HUES6 (cell line): ENCODE measurements around the gene STOX1.
A peak's percentile ranks its signal among the peaks of the same experiment; 100 is the strongest.
"Not testable (repeated sequence)": the region's sequence is repeated elsewhere in the genome, so short reads cannot be mapped to it uniquely, and the experiment has no call there.

Source experiments
- H3K27ac ChIP-seq: 2 replicates; pipeline ENCODE4 v1.7.0; 2013; ENCODE audit warnings: low read depth, mild to moderate bottlenecking, low read length, inconsistent platforms
- H3K27me3 ChIP-seq: 2 replicates; pipeline ENCODE4 v1.6.1; 2013; ENCODE audit warnings: low read length; ENCODE audit not compliant: control insufficient read depth, insufficient read depth
- H3K36me3 ChIP-seq: 2 replicates; pipeline ENCODE4 v1.6.1; 2013; ENCODE audit warnings: low read length; ENCODE audit not compliant: control insufficient read depth, insufficient read depth
- H3K4me1 ChIP-seq: 2 replicates; pipeline ENCODE4 v1.6.1; 2013; ENCODE audit warnings: low read length; ENCODE audit not compliant: control insufficient read depth, insufficient read depth
- H3K4me3 ChIP-seq: 2 replicates; pipeline ENCODE4 v1.5.1; 2013; ENCODE audit warnings: low read depth, low read length
- H3K9ac ChIP-seq: one replicate; pipeline ENCODE4 v1.6.1; 2013; ENCODE audit warnings: mild to moderate bottlenecking, low read length
- H3K9me3 ChIP-seq: 2 replicates; pipeline ENCODE4 v1.6.1; 2013; ENCODE audit warnings: low read depth, low read length; ENCODE audit not compliant: control insufficient read depth, insufficient read depth

Gene STOX1

GRCh38 chr10:68879628-68880027 is 52.3 kb downstream of the STOX1 start:
- no peak overlapping the region for H3K27ac ChIP-seq
- H3K27me3 ChIP-seq = no peaks in the 10 kb centered on the region
- H3K36me3 ChIP-seq = no peaks in the 10 kb centered on the region
- no peak overlapping the region for H3K4me3 ChIP-seq
- H3K9ac ChIP-seq = no peak overlapping the region
- peaks cover 39% of the 10 kb centered on the region for H3K4me1 ChIP-seq
- H3K9me3 ChIP-seq = no peaks in the 10 kb centered on the region

DNA sequence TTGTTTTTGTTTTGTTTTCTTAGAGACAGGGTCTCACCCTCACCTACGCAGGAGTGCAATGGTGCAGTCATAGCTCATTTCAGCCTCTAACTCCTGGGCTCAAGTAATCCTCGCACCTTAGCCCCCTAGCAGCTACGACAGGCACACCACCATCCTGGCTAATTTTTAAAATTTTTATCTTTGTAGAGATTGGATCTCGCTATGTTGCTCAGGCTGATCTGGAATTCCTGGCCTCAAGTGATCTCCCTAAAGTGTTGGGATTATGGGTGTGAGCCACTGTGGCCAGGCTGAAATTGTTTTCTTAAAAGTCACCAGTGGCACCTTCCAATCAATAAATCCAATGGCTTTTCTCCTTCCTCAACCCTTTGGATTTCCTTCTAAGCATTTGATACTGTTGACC is 52.9 kb downstream of the STOX1 start:
- Histone ChIP-seq H3K36me3 (no peaks in the 10 kb centered on the region), H3K9ac (no peak overlapping the region), H3K9me3 (no peaks in the 10 kb centered on the region), H3K27ac (no peak overlapping the region), H3K4me1 (peaks cover 37% of the 10 kb centered on the region), H3K27me3 (no peaks in the 10 kb centered on the region), H3K4me3 (no peak overlapping the region)

DNA sequence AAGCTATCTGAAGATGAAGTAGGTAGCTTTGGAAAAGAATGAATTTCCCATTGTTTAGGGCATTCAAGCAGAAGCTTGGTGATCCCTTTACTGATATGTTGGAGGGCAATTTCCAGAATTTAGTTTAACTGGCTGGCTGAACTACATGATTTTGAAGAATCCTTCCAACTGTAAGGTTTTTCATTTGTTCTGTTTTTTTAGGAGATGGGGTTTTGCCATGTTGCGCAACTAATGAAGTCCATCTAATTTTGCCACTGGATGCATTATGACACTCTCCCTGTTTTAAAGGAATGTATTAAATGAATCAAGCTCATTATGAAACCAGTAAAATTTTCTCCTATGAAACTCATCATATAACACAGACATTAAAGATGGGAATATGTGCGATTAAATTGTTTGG is 67.7 kb downstream of the STOX1 start:
- Histone ChIP-seq H3K4me1 (peaks cover 3% of the 10 kb centered on the region), H3K9ac (no peak overlapping the region), H3K36me3 (no peaks in the 10 kb centered on the region), H3K27ac (no peak overlapping the region), H3K9me3 (no peaks in the 10 kb centered on the region), H3K4me3 (no peak overlapping the region), H3K27me3 (no peaks in the 10 kb centered on the region)

- H3K27ac ChIP-seq = no peak overlapping the region
- H3K36me3 ChIP-seq = 0 out of 2 replicates have a peak, but pooled peaks cover under 1% of the 10 kb centered on the region
- H3K4me1 ChIP-seq = peaks cover 12% of the 10 kb centered on the region
- H3K9me3 ChIP-seq = no peaks in the 10 kb centered on the region
- no peaks in the 10 kb centered on the region for H3K27me3 ChIP-seq
- no peak overlapping the region for H3K4me3 ChIP-seq
- no peak overlapping the region for H3K9ac ChIP-seq
Observed at GRCh38 chr10:68897336-68897741, 70.0 kb downstream of the STOX1 start.

- no peaks in the 10 kb centered on the region for H3K9me3 ChIP-seq
- 0 out of 2 replicates have a peak, but pooled peaks cover 5% of the 10 kb centered on the region for H3K36me3 ChIP-seq
- no peak overlapping the region for H3K27ac ChIP-seq
- no peaks in the 10 kb centered on the region for H3K27me3 ChIP-seq
- H3K4me1 ChIP-seq = peaks cover 15% of the 10 kb centered on the region
- H3K4me3 ChIP-seq = no peak overlapping the region
- H3K9ac ChIP-seq = no peak overlapping the region
Observed at GRCh38 chr10:68899186-68899745, 71.9 kb downstream of the STOX1 start.

GRCh38 chr10:68900427-68901104 is 73.2 kb downstream of the STOX1 start:
- Histone ChIP-seq H3K27ac (peak overlapping the region; percentile 99), H3K36me3 (peaks cover 9% of the 10 kb centered on the region; the same call in 1 of the 2 replicates), H3K9ac (peak overlapping the region; percentile 93), H3K4me3 (peak overlapping the region; percentile 94), H3K9me3 (no peaks in the 10 kb centered on the region), H3K4me1 (peaks cover 15% of the 10 kb centered on the region), H3K27me3 (no peaks in the 10 kb centered on the region)

DNA sequence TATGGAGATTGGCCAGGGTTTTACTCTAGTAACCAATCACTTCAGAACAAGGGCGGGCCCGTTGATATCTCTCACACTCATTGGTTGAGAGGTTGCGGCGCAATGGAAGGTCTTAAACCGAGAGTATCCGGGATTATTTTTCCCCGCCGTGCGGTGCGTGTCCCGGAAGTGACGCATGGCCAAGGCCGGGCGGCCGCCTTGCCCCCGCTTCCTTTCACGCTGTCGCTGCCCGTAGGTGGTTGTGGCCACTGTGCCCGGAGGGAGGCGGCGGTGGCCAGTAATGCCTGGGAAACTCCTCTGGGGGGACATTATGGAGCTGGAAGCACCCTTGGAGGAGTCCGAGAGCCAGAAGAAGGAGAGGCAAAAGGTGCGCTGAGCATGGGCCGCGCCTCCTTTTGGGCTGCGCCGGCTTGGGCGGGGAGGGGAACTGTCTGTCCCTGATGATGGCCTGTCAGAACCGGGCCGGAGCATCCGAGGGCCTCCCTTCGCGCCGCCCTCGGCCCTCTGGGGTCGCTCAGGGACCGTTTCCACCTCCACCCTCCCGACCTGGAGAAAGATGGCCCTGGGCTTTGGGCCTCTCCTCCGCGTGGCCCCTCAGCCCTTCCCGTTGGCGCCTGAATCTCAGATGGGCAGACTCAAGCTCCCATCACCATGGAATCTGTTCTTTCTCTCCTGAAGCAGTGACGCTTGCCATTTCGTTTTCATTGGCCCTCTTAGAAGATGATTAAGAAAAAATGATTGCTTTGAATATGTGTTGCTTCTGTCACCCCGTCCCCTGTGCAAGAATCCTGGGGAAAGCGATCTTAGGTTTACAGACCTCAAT is 74.0 kb downstream of the STOX1 start, which contains the start of gene DDX50:
Gene DDX50, plus strand, starts transcription at position 211 of the 823 bp plus-strand sequence. Its CDS starts 70 bp downstream, at position 281.
- Histone ChIP-seq H3K27ac (peak within 1 kb of the TSS; percentile 99), H3K9ac (peak within 1 kb of the TSS; percentile 93), H3K9me3 (no peaks in the 10 kb centered on the region), H3K27me3 (no peaks in the 10 kb centered on the region), H3K4me3 (peak within 1 kb of the TSS; percentile 94), H3K36me3 (peaks cover 10% of the 10 kb centered on the region), H3K4me1 (peaks cover 15% of the 10 kb centered on the region)

GRCh38 chr10:68902382-68902781 is 75.1 kb downstream of the STOX1 start:
- Histone ChIP-seq H3K27me3 (no peaks in the 10 kb centered on the region), H3K4me1 (peaks cover 13% of the 10 kb centered on the region; the same call in 1 of the 2 replicates), H3K9ac (no peak overlapping the region), H3K27ac (no peak overlapping the region), H3K36me3 (peaks cover 20% of the 10 kb centered on the region), H3K9me3 (no peaks in the 10 kb centered on the region), H3K4me3 (peak overlapping the region; percentile 94)

- H3K4me1 ChIP-seq = no peaks in the 10 kb centered on the region
- H3K9ac ChIP-seq = no peak overlapping the region
- no peaks in the 10 kb centered on the region for H3K27me3 ChIP-seq
- H3K4me3 ChIP-seq = no peak overlapping the region
- H3K9me3 ChIP-seq = no peaks in the 10 kb centered on the region
- peaks cover 27% of the 10 kb centered on the region for H3K36me3 ChIP-seq
- H3K27ac ChIP-seq = no peak overlapping the region
Observed at GRCh38 chr10:68924593-68924992, 97.3 kb downstream of the STOX1 start.

GRCh38 chr10:68925489-68925888 is 98.2 kb downstream of the STOX1 start:
- Histone ChIP-seq H3K9ac (no peak overlapping the region), H3K36me3 (peaks cover 28% of the 10 kb centered on the region), H3K4me3 (no peak overlapping the region), H3K4me1 (no peaks in the 10 kb centered on the region), H3K27ac (no peak overlapping the region), H3K9me3 (no peaks in the 10 kb centered on the region), H3K27me3 (no peaks in the 10 kb centered on the region)

- peaks cover 41% of the 10 kb centered on the region for H3K36me3 ChIP-seq
- not testable (repeated sequence) for H3K4me3 ChIP-seq, H3K9me3 ChIP-seq, H3K9ac ChIP-seq, H3K27ac ChIP-seq, H3K27me3 ChIP-seq, H3K4me1 ChIP-seq
Observed at GRCh38 chr10:68929157-68929556, 101.8 kb downstream of the STOX1 start.
